ENCODE data around the gene LCAT.

- TF ChIP-seq, protein P1, sequence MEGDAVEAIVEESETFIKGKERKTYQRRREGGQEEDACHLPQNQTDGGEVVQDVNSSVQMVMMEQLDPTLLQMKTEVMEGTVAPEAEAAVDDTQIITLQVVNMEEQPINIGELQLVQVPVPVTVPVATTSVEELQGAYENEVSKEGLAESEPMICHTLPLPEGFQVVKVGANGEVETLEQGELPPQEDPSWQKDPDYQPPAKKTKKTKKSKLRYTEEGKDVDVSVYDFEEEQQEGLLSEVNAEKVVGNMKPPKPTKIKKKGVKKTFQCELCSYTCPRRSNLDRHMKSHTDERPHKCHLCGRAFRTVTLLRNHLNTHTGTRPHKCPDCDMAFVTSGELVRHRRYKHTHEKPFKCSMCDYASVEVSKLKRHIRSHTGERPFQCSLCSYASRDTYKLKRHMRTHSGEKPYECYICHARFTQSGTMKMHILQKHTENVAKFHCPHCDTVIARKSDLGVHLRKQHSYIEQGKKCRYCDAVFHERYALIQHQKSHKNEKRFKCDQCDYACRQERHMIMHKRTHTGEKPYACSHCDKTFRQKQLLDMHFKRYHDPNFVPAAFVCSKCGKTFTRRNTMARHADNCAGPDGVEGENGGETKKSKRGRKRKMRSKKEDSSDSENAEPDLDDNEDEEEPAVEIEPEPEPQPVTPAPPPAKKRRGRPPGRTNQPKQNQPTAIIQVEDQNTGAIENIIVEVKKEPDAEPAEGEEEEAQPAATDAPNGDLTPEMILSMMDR (optimal IDR thresholded peaks at IDR 0.05 in 1 of 3, IDR thresholded peaks at IDR 0.05 in 1 of 3, conservative IDR thresholded peaks at IDR 0.05 in 1 of 3; ENCODE audit: extremely low read depth in 1 of 3, insufficient read depth in 2 of 3, low read length in 3 of 3): no peak
- no peak for TF ChIP-seq EZH2 (IDR thresholded peaks at IDR 0.05; ENCODE audit: low read length)
Measured at GRCh38 chr16:67967958-67968399, 24.1 kb upstream of the LCAT start.
